ENCODE measurements around the gene EPHB6.

GRCh38 chr7:142894112-142894984 is 39.5 kb downstream of the EPHB6 start:
- TF ChIP-seq POLR2A (IDR thresholded peaks at IDR 0.05; ENCODE audit: borderline replicate concordance, extremely low read depth, insufficient read depth, insufficient read length): no peak
- no peak for TF ChIP-seq YY1 (IDR thresholded peaks at IDR 0.05; ENCODE audit: extremely low read depth, insufficient replicate concordance, low read depth, low read length)
- TF ChIP-seq CTCF (IDR thresholded peaks at IDR 0.05 in 2 of 3, conservative IDR thresholded peaks at IDR 0.05 in 1 of 3; ENCODE audit: borderline replicate concordance in 1 of 3, insufficient read depth in 1 of 3, low read depth in 2 of 3, low read length in 2 of 3): no peak
- TF ChIP-seq TCF7L2 (IDR thresholded peaks at IDR 0.05; ENCODE audit: borderline replicate concordance, extremely low read depth, insufficient read depth, insufficient read length): no peak
- no peak for TF ChIP-seq MAX (IDR thresholded peaks at IDR 0.05)
- no peak for TF ChIP-seq POLR2AphosphoS5 (IDR thresholded peaks at IDR 0.05; ENCODE audit: low read depth, low read length)
- TF ChIP-seq ZFX (IDR thresholded peaks at IDR 0.05): no peak
- TF ChIP-seq REST (IDR thresholded peaks at IDR 0.05; ENCODE audit: low read depth): no peak
- TF ChIP-seq EZH2 (IDR thresholded peaks at IDR 0.05): no peak
